A549 (cell line): ENCODE measurements around the gene OR51E1. TPM values are rescaled to one million over a fixed set of nuclear protein-coding genes. Genes with fewer than 3 reads are reported as not detected.

Experiments used
- ATAC-seq, 2 experiments: fragments of 200-7000 bp in 1 of 2; fragments of >200 bp in 1 of 2; cut with Nextera tagmentation in 1 of 2; cut with Tn5 transposase in 1 of 2; 3 replicates each; pipeline versions ENCODE4 v1.8.0 to v1.9.1; 2018 to 2020; ENCODE audit warnings: mild to moderate bottlenecking in 1 of 2, moderate library complexity in 1 of 2
- CTCF ChIA-PET: fragments of 300-600 bp; sonication (Branson Sonifier 250); formaldehyde crosslinking; extraction: SDS; loops from one replicate; lab custom pipeline; 2021; ENCODE audit warnings: antibody characterized with exemption, inconsistent platforms; lab: Yijun Ruan, JAX
- POLR2A ChIA-PET: fragments of 350-600 bp; formaldehyde crosslinking; extraction: SDS; loops from one replicate; lab custom pipeline; 2021; ENCODE audit warnings: antibody characterized with exemption, inconsistent platforms; lab: Yijun Ruan, JAX
- DNase-seq, 2 experiments: peaks; one replicate each; pipeline versions ENCODE4 v3.0.0 to v3.0.0-alpha.2; 2011 to 2016; ENCODE audit warnings: low read depth in 1 of 2, low spot score in 1 of 2
- FAIRE-seq: peaks from 2 replicates; lab custom pipeline; 2011; peaks lifted over from hg19 to GRCh38; lab: Jason Lieb, UNC
- H3K27ac ChIP-seq, 2 experiments: fragments of >200 bp; sonication (Bioruptor Twin); formaldehyde crosslinking; 3 replicates each; pipeline ENCODE4 v1.5.1; 2016 to 2017
- H3K4me1 ChIP-seq: fragments of >200 bp; sonication (Bioruptor Twin); formaldehyde crosslinking; 3 replicates; pipeline ENCODE4 v1.6.1; 2016
- H3K4me2 ChIP-seq: fragments of >200 bp; sonication (Bioruptor Twin); formaldehyde crosslinking; 3 replicates; pipeline ENCODE4 v1.6.1; 2016
- H3K4me3 ChIP-seq: fragments of >200 bp; sonication (Bioruptor Twin); formaldehyde crosslinking; 3 replicates; pipeline ENCODE4 v1.5.1; 2016
- H3K9me3 ChIP-seq: fragments of >200 bp; sonication (Bioruptor Twin); formaldehyde crosslinking; 3 replicates; pipeline ENCODE4 v1.6.1; 2016
- BHLHE40 ChIP-seq: IDR thresholded peaks from 2 replicates; pipeline ENCODE4 v1.6.1; 2012; ENCODE audit warnings: low read depth, low read length, inconsistent platforms
- CHD2 ChIP-seq: fragments of 150-350 bp; IDR thresholded peaks from 2 replicates; pipeline ENCODE4 v1.6.1; 2014; ENCODE audit warnings: low read length; ENCODE audit not compliant: partially characterized antibody
- CHD4 ChIP-seq: fragments of 200-600 bp; sonication (generic); IDR thresholded peaks from 2 replicates; pipeline ENCODE4 v1.6.1; 2016; ENCODE audit warnings: antibody characterized with exemption, mild to moderate bottlenecking, borderline replicate concordance
- E2F6 ChIP-seq: IDR thresholded peaks from 2 replicates; pipeline ENCODE4 v1.6.1; 2012; ENCODE audit warnings: low read depth, borderline replicate concordance
- EHF ChIP-seq: fragments of 250-450 bp; sonication (Bioruptor Pico); IDR thresholded peaks from 2 replicates; pipeline ENCODE4 v1.5.0; 2020; ENCODE audit warnings: mild to moderate bottlenecking
- EHMT2 ChIP-seq: fragments of 200-600 bp; sonication (generic); IDR thresholded peaks from 2 replicates; pipeline ENCODE4 v1.6.1; 2016; ENCODE audit warnings: antibody characterized with exemption, low read depth, mild to moderate bottlenecking, moderate library complexity
- EP300 ChIP-seq, 2 experiments: fragments of >200 bp; sonication (Bioruptor Twin); formaldehyde crosslinking; IDR thresholded peaks; 2 replicates in 1 of 2; 3 replicates in 1 of 2; pipeline ENCODE4 v1.6.1; 2016 to 2017
- ESRRA ChIP-seq: fragments of 150-350 bp; IDR thresholded peaks from 2 replicates; pipeline ENCODE4 v1.6.1; 2014; ENCODE audit warnings: mild to moderate bottlenecking, low read length, borderline replicate concordance
- FOSL2 ChIP-seq, 2 experiments: fragments of 450-650 bp in 1 of 2; fragments of >200 bp in 1 of 2; sonication (Bioruptor Twin) in 1 of 2; formaldehyde crosslinking; IDR thresholded peaks; 2 replicates each; pipeline versions ENCODE4 v1.5.0 to v1.6.1; 2016 to 2020; ENCODE audit warnings: mild to moderate bottlenecking in 1 of 2, moderate library complexity in 1 of 2
- FOXS1 ChIP-seq: fragments of 250-450 bp; sonication (Bioruptor Pico); IDR thresholded peaks from 2 replicates; pipeline ENCODE4 v1.5.0; 2020; ENCODE audit warnings: mild to moderate bottlenecking, moderate library complexity
- HDAC2 ChIP-seq: fragments of 200-600 bp; sonication (generic); IDR thresholded peaks from 2 replicates; pipeline ENCODE4 v1.6.1; 2016
- HEYL ChIP-seq: fragments of 250-450 bp; sonication (Bioruptor Pico); IDR thresholded peaks from 2 replicates; pipeline ENCODE4 v1.8.0; 2021; ENCODE audit warnings: mild to moderate bottlenecking, moderate library complexity
- HOXB13 ChIP-seq: fragments of 250-450 bp; sonication (Bioruptor Pico); IDR thresholded peaks from 2 replicates; pipeline ENCODE4 v1.5.0; 2020; ENCODE audit warnings: low read depth, mild to moderate bottlenecking, moderate library complexity
- HOXB5 ChIP-seq: fragments of 250-450 bp; sonication (Bioruptor Pico); IDR thresholded peaks from 2 replicates; pipeline ENCODE4 v1.5.0; 2020; ENCODE audit warnings: mild to moderate bottlenecking, moderate library complexity
- MAFK ChIP-seq: fragments of 450-650 bp; IDR thresholded peaks from 2 replicates; pipeline ENCODE4 v1.6.1; 2014; ENCODE audit not compliant: partially characterized antibody
- MAX ChIP-seq: IDR thresholded peaks from 2 replicates; pipeline ENCODE4 v1.6.1; 2012
- MYC ChIP-seq: IDR thresholded peaks from 2 replicates; pipeline ENCODE4 v1.6.1; 2012; ENCODE audit warnings: mild to moderate bottlenecking, inconsistent platforms, low read length, improper control_type of control experiment, borderline replicate concordance
- NPAS2 ChIP-seq: fragments of 250-450 bp; sonication (Bioruptor Pico); IDR thresholded peaks from 2 replicates; pipeline ENCODE4 v1.8.0; 2022; ENCODE audit warnings: mild to moderate bottlenecking, moderate library complexity, borderline replicate concordance
- PHF8 ChIP-seq: fragments of 200-600 bp; sonication (generic); IDR thresholded peaks from 2 replicates; pipeline ENCODE4 v1.6.1; 2016; ENCODE audit warnings: low read depth, mild to moderate bottlenecking, antibody characterized with exemption, moderate library complexity, borderline replicate concordance
- POLR2A ChIP-seq: IDR thresholded peaks from 2 replicates; pipeline ENCODE4 v1.6.1; 2012; ENCODE audit warnings: mild to moderate bottlenecking, low read length
- POLR2AphosphoS2 ChIP-seq: conservative IDR thresholded peaks from 2 replicates; pipeline ENCODE4 v1.6.1; 2012; ENCODE audit warnings: low read length, improper control_type of control experiment, inconsistent platforms
- RARB ChIP-seq: fragments of 250-450 bp; sonication (Bioruptor Pico); IDR thresholded peaks from 2 replicates; pipeline ENCODE4 v1.8.0; 2021; ENCODE audit warnings: mild to moderate bottlenecking, moderate library complexity
- RFX5 ChIP-seq: fragments of 450-650 bp; IDR thresholded peaks from 2 replicates; pipeline ENCODE4 v1.7.1; 2014; ENCODE audit warnings: antibody characterized with exemption, mild to moderate bottlenecking, moderate library complexity
- RNF2 ChIP-seq: fragments of 200-600 bp; sonication (generic); IDR thresholded peaks from 2 replicates; pipeline ENCODE4 v1.6.1; 2016; ENCODE audit warnings: low read depth, mild to moderate bottlenecking, antibody characterized with exemption, moderate library complexity, borderline replicate concordance
- SREBF2 ChIP-seq: fragments of 450-650 bp; IDR thresholded peaks from 2 replicates; pipeline ENCODE4 v1.6.1; 2014; ENCODE audit warnings: mild to moderate bottlenecking, moderate library complexity
- USF2 ChIP-seq: fragments of 450-650 bp; IDR thresholded peaks from 2 replicates; pipeline ENCODE4 v1.6.1; 2014; ENCODE audit warnings: antibody characterized with exemption
- ZFP36 ChIP-seq: fragments of 450-650 bp; IDR thresholded peaks from 2 replicates; pipeline ENCODE4 v1.6.1; 2014; ENCODE audit warnings: borderline replicate concordance; ENCODE audit not compliant: partially characterized antibody
- ZSCAN20 ChIP-seq: fragments of 250-450 bp; sonication (Bioruptor Pico); IDR thresholded peaks from 2 replicates; pipeline ENCODE4 v1.8.0; 2022; ENCODE audit warnings: mild to moderate bottlenecking, moderate library complexity
- WGBS: methylation state at CpG from one replicate; pipeline ENCODE4 v1.1.6; 2017; ENCODE audit errors: missing lambda C conversion rate; 5-methylcytosine and 5-hydroxymethylcytosine counted together
- polyA plus RNA-seq, 4 experiments: library from polyadenylated mRNA; depleted of rRNA in 3 of 4; stranded (reverse); fragments of >200 nt; fragmentation: RNase III in 1 of 4; extraction: RNeasy Plus Mini Kit Qiagen cat#74134 plus additional on column Dnase treatment in 1 of 4; gene quantifications; 2 replicates in 3 of 4; 3 replicates in 1 of 4; pipeline ENCODE4 v1.2.3, GENCODE V29; 2011 to 2017

OR51E1 gene
- polyA plus RNA-seq, 2 of the 4 experiments (the other 2 are of a cell fraction), result not detected

- H3K27ac ChIP-seq, result no peak overlapping the region
- ChIA-PET POLR2A (no interaction called here), CTCF (no interaction called here)
- 34% methylated on average over 2 of the region's 2 CpGs for WGBS
- FAIRE-seq, result no peak
- H3K9me3 ChIP-seq, result no peaks in the 10 kb centered on the region
- H3K4me2 ChIP-seq, result no peak overlapping the region
- H3K4me3 ChIP-seq, result no peak overlapping the region
- DNase-seq, result no peak
- H3K4me1 ChIP-seq, result no peaks in the 10 kb centered on the region; the same call in 2 of the 3 replicates
- TF ChIP-seq HEYL (CRISPR knock-in tag) (no peak), MYC (no peak)
- ATAC-seq, result no peak
These were observed 30.0 kb downstream of the OR51E1 start for GRCh38 chr11:4673781-4674180.

GRCh38 chr11:4677948-4678347, 34.2 kb downstream of the OR51E1 start:
- TF ChIP-seq FOSL2 (IDR thresholded peaks at IDR 0.05), result no peak
- TF ChIP-seq FOSL2 (CRISPR knock-in tag; IDR thresholded peaks at IDR 0.05), result no peak
- no peak for TF ChIP-seq EP300 (IDR thresholded peaks at IDR 0.05)
- TF ChIP-seq FOXS1 (CRISPR knock-in tag), result no peak
- TF ChIP-seq SREBF2, result no peak
- no peak for TF ChIP-seq POLR2A
- TF ChIP-seq RFX5, result no peak
- no peak for TF ChIP-seq EHMT2
- TF ChIP-seq HOXB13 (CRISPR knock-in tag), result no peak
- no peak for TF ChIP-seq PHF8
- no peak for TF ChIP-seq HOXB5 (CRISPR knock-in tag)
- TF ChIP-seq ESRRA, result no peak
- TF ChIP-seq ZFP36, result no peak
- TF ChIP-seq CHD4, result no peak
- TF ChIP-seq CHD2, result no peak
- TF ChIP-seq HEYL (CRISPR knock-in tag), result no peak
- Histone ChIP-seq H3K9me3 (no peaks in the 10 kb centered on the region), H3K4me3 (no peak overlapping the region), H3K4me1 (no peaks in the 10 kb centered on the region; the same call in 2 of the 3 replicates), H3K4me2 (no peak overlapping the region), H3K27ac (no peak overlapping the region)
- FAIRE-seq (no peak), ATAC-seq (no peak), DNase-seq (no peak)
- CTCF ChIA-PET, result interaction anchor here (1.1 kb wide), 1 partner anchor 41 kb away, joined by 3 read pairs; no protein-coding TSS in a partner anchor
- 7% methylated on average over 2 of the region's 2 CpGs for WGBS
- POLR2A ChIA-PET, result no interaction called here

- no peak overlapping the region for H3K27ac ChIP-seq
- no peaks in the 10 kb centered on the region for H3K4me1 ChIP-seq
- H3K4me2 ChIP-seq, result no peak overlapping the region
- CTCF ChIA-PET, result interaction anchor here (1.4 kb wide), 1 partner anchor 43 kb away, joined by 4 read pairs; the partner anchor contains the start of gene OR51D1
- TF ChIP-seq NPAS2 (CRISPR knock-in tag) (no peak), RFX5 (no peak), BHLHE40 (no peak), EHMT2 (no peak), MAX (no peak)
- FAIRE-seq, result no peak
- POLR2A ChIA-PET, result no interaction called here
- no peak for DNase-seq
- H3K4me3 ChIP-seq, result no peak overlapping the region
- H3K9me3 ChIP-seq, result no peaks in the 10 kb centered on the region
- 20% methylated on average over 3 of the region's 3 CpGs for WGBS
- ATAC-seq, result no peak
These were observed 36.6 kb downstream of the OR51E1 start for GRCh38 chr11:4680341-4680740.

GRCh38 chr11:4682623-4683419, 39.0 kb downstream of the OR51E1 start:
- ATAC-seq (no peak), FAIRE-seq (no peak), DNase-seq (no peak)
- WGBS, result 2% methylated on average over 2 of the region's 2 CpGs
- ChIA-PET POLR2A (no interaction called here), CTCF (interaction anchor here (1.1 kb wide), 1 partner anchor 40 kb away, joined by 3 read pairs; no protein-coding TSS in a partner anchor)
- no peak overlapping the region for H3K4me3 ChIP-seq
- H3K9me3 ChIP-seq, result no peaks in the 10 kb centered on the region
- TF ChIP-seq RNF2 (no peak), SREBF2 (no peak), HOXB5 (CRISPR knock-in tag) (no peak), RARB (CRISPR knock-in tag) (no peak), HDAC2 (no peak), CHD2 (no peak), E2F6 (no peak), EHF (CRISPR knock-in tag) (no peak), FOXS1 (CRISPR knock-in tag) (no peak), HOXB13 (CRISPR knock-in tag) (no peak), MAFK (no peak), ZSCAN20 (no peak), USF2 (no peak), POLR2AphosphoS2 (no peak), MYC (no peak)
- no peaks in the 10 kb centered on the region for H3K4me1 ChIP-seq
- no peak overlapping the region for H3K27ac ChIP-seq
- H3K4me2 ChIP-seq, result no peak overlapping the region
